Measurements from ENCODE around the gene TNFRSF1B. TPM values are rescaled to one million over a fixed set of nuclear protein-coding genes. Genes with fewer than 3 reads are reported as not detected.

TNFRSF1B gene
- total and polyA plus RNA-seq, 2 donors (not counting 1 experiment from before 2014, with no cell fraction given): 24.8 to 27.5 TPM

DNA sequence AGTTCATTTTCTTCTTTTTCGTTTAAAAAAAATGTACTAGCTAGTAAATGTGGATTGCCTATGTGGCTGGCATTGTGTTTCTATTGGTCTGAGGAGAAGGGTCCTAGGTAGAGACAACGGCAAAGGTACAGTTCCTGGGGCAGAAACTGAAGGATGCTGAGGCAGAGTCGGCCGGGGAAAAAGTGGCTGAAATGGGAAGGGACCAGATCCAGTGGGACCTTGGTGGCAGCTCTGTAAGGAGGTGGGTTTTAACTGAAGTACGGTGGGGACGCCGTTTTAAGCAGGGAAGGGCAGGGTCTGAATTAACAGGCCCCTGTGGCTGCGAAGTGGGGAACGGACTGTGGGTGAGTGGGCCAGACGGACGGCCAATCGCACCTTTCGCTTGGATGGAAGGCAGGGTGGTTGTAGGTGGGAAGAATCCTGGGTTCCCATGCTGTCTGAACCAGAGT, 62.6 kb downstream of the TNFRSF1B start:
- no peak for DNase-seq (ENCODE audit: low read depth in 2 of 2)
- Histone ChIP-seq H3K79me2 (ENCODE audit: control insufficient read depth, insufficient read depth, low read length) (peaks cover 18% of the 10 kb centered on the region), H2AFZ (ENCODE audit: low read length) (peak overlapping the region; percentile 55), H3K27me3 (ENCODE audit: control insufficient read depth, insufficient read depth, low read length) (no peaks in the 10 kb centered on the region), H4K20me1 (ENCODE audit: control insufficient read depth, extremely low read depth, insufficient read depth, low read length) (no peaks in the 10 kb centered on the region), H3K27ac (ENCODE audit: insufficient read depth, low read length) (no peak overlapping the region), H3K4me3 (replicated peaks in 1 of 4; ENCODE audit: control extremely low read depth in 1 of 4, insufficient read depth in 1 of 4, low read depth in 3 of 4, low read length in 4 of 4) (peak overlapping the region in 1 of 4 experiments; percentile 7), H3K36me3 (ENCODE audit: control insufficient read depth, insufficient read depth, low read length) (no peaks in the 10 kb centered on the region), H3K9me3 (ENCODE audit: control insufficient read depth, insufficient read depth, low read depth, low read length) (no peaks in the 10 kb centered on the region), H3K4me1 (ENCODE audit: control insufficient read depth, extremely low read depth, insufficient read depth, low read length) (no peaks in the 10 kb centered on the region), H3K4me2 (ENCODE audit: extremely low read depth, insufficient read depth, low read length) (no peak overlapping the region), H3K9ac (ENCODE audit: insufficient read depth, low read length) (no peak overlapping the region)
- TF ChIP-seq, protein P1, sequence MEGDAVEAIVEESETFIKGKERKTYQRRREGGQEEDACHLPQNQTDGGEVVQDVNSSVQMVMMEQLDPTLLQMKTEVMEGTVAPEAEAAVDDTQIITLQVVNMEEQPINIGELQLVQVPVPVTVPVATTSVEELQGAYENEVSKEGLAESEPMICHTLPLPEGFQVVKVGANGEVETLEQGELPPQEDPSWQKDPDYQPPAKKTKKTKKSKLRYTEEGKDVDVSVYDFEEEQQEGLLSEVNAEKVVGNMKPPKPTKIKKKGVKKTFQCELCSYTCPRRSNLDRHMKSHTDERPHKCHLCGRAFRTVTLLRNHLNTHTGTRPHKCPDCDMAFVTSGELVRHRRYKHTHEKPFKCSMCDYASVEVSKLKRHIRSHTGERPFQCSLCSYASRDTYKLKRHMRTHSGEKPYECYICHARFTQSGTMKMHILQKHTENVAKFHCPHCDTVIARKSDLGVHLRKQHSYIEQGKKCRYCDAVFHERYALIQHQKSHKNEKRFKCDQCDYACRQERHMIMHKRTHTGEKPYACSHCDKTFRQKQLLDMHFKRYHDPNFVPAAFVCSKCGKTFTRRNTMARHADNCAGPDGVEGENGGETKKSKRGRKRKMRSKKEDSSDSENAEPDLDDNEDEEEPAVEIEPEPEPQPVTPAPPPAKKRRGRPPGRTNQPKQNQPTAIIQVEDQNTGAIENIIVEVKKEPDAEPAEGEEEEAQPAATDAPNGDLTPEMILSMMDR (conservative IDR thresholded peaks at IDR 0.05 in 1 of 2, IDR thresholded peaks at IDR 0.05 in 1 of 2; ENCODE audit: low read depth in 1 of 2, low read length in 2 of 2): no peak
- no peak for TF ChIP-seq EZH2 (IDR thresholded peaks at IDR 0.05; ENCODE audit: low read length, missing control alignments)

DNA sequence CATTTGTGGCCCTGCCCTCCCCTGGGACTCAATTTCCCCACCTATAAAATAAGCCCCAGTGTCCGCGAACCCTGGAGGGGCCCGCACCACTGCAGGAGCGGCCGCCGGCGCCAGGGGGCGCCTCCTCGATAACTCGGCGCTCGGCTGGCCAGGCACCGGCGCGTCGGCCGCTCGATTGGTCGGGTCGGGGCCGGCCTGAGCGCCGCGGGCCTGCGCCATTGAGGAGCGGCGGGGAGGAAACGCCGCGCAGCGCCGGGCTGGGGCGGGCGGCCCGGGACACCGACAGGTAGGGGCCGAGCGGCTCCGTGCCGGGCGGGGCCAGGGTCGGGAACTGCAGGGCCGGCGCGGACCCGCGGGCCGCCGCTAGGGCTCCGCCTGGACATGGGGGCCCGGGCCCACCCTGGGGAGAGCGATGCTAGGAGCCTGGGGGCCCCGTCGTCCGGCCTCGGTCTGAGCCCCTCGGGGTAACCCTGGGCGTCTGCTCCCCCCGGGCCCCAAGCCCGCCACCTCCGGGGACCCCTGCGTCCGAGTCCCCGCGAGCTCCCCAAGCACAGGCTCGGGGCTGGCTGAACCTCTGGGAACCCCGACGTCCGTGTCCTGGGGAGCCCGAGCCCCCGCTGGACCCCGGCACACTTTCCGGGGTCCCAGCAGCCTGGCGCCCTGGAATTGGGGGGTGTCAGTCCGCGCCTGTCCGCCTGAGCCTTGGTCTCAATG, 63.2 kb downstream of the TNFRSF1B start, which contains the start of gene VPS13D:
TSS of gene VPS13D (plus strand) at position 196 of the 714 bp plus-strand sequence. CDS start 4,237 bp downstream, outside the sequence.
- Histone ChIP-seq H3K9ac (ENCODE audit: insufficient read depth, low read length) (peak within 1 kb of the TSS; percentile 77), H3K27ac (ENCODE audit: insufficient read depth, low read length) (peak within 1 kb of the TSS; percentile 68), H3K79me2 (ENCODE audit: control insufficient read depth, insufficient read depth, low read length) (peaks cover 18% of the 10 kb centered on the region), H3K4me2 (ENCODE audit: extremely low read depth, insufficient read depth, low read length) (peak within 1 kb of the TSS; percentile 95), H3K27me3 (ENCODE audit: control insufficient read depth, insufficient read depth, low read length) (no peaks in the 10 kb centered on the region), H4K20me1 (ENCODE audit: control insufficient read depth, extremely low read depth, insufficient read depth, low read length) (no peaks in the 10 kb centered on the region), H3K9me3 (ENCODE audit: control insufficient read depth, insufficient read depth, low read depth, low read length) (no peaks in the 10 kb centered on the region), H2AFZ (ENCODE audit: low read length) (peak within 1 kb of the TSS; percentile 55), H3K4me3 (replicated peaks in 1 of 4; ENCODE audit: control extremely low read depth in 1 of 4, insufficient read depth in 1 of 4, low read depth in 3 of 4, low read length in 4 of 4) (peak within 1 kb of the TSS; percentile 78 to 96 (median 88)), H3K4me1 (ENCODE audit: control insufficient read depth, extremely low read depth, insufficient read depth, low read length) (no peaks in the 10 kb centered on the region), H3K36me3 (ENCODE audit: control insufficient read depth, insufficient read depth, low read length) (no peaks in the 10 kb centered on the region)
- TF ChIP-seq, protein P1 (conservative IDR thresholded peaks at IDR 0.05 in 1 of 2, IDR thresholded peaks at IDR 0.05 in 1 of 2; ENCODE audit: low read depth in 1 of 2, low read length in 2 of 2): peak; percentile 73 to 88
- TF ChIP-seq EZH2 (IDR thresholded peaks at IDR 0.05; ENCODE audit: low read length, missing control alignments): no peak
- peak; percentile 70 to 72 for DNase-seq (ENCODE audit: low read depth in 2 of 2)

GRCh38 chr1:12230549-12231275, 63.9 kb downstream of the TNFRSF1B start:
- Histone ChIP-seq H3K79me2 (ENCODE audit: control insufficient read depth, insufficient read depth, low read length) (peaks cover 18% of the 10 kb centered on the region), H4K20me1 (ENCODE audit: control insufficient read depth, extremely low read depth, insufficient read depth, low read length) (no peaks in the 10 kb centered on the region), H3K27ac (ENCODE audit: insufficient read depth, low read length) (peak overlapping the region; percentile 68), H3K4me2 (ENCODE audit: extremely low read depth, insufficient read depth, low read length) (peak overlapping the region; percentile 95), H3K27me3 (ENCODE audit: control insufficient read depth, insufficient read depth, low read length) (no peaks in the 10 kb centered on the region), H3K9me3 (ENCODE audit: control insufficient read depth, insufficient read depth, low read depth, low read length) (no peaks in the 10 kb centered on the region), H3K4me3 (replicated peaks in 1 of 4; ENCODE audit: control extremely low read depth in 1 of 4, insufficient read depth in 1 of 4, low read depth in 3 of 4, low read length in 4 of 4) (peak overlapping the region; percentile 78 to 96 (median 88)), H3K4me1 (ENCODE audit: control insufficient read depth, extremely low read depth, insufficient read depth, low read length) (no peaks in the 10 kb centered on the region), H2AFZ (ENCODE audit: low read length) (peak overlapping the region; percentile 36), H3K36me3 (ENCODE audit: control insufficient read depth, insufficient read depth, low read length) (no peaks in the 10 kb centered on the region), H3K9ac (ENCODE audit: insufficient read depth, low read length) (peak overlapping the region; percentile 77)
- DNase-seq (ENCODE audit: low read depth in 2 of 2): peak in 1 of 2 donors; percentile 29
- TF ChIP-seq EZH2 (IDR thresholded peaks at IDR 0.05; ENCODE audit: low read length, missing control alignments): no peak
- TF ChIP-seq, protein P1 (conservative IDR thresholded peaks at IDR 0.05 in 1 of 2, IDR thresholded peaks at IDR 0.05 in 1 of 2; ENCODE audit: low read depth in 1 of 2, low read length in 2 of 2): no peak

All from fibroblast of lung (primary cell).